Loucy (cell line): ENCODE results near the gene ZDHHC22.

Experiments used
- CTCF ChIP-seq: fragments of 200-600 bp; sonication (generic); conservative IDR thresholded peaks from 2 replicates; pipeline ENCODE4 v1.5.1; 2014; ENCODE audit warnings: mild to moderate bottlenecking, antibody characterized with exemption, low read length
- EZH2phosphoT487 ChIP-seq: fragments of 200-600 bp; IDR thresholded peaks from 2 replicates; pipeline ENCODE4 v1.6.1; 2018; ENCODE audit warnings: antibody characterized with exemption, mild to moderate bottlenecking, moderate library complexity, borderline replicate concordance

GRCh38 chr14:77088219-77088618 lies 53.4 kb downstream of the ZDHHC22 start:
- TF ChIP-seq CTCF (no peak), EZH2phosphoT487 (no peak)
